Chondrocyte (in vitro differentiated cells): ENCODE data around the gene AMER2. TPM values are rescaled to one million over a fixed set of nuclear protein-coding genes. Genes with fewer than 3 reads are reported as not detected.

ENCODE experiments used
- DNase-seq: peaks from one replicate; pipeline ENCODE4 v3.0.0; 2021; ENCODE audit warnings: mixed read lengths, low spot score
- H3K27ac Mint-ChIP-seq: one replicate; pipeline ENCODE4 v1.8.0; 2021; ENCODE audit warnings: mild to moderate bottlenecking, moderate library complexity, mixed read lengths; ENCODE audit not compliant: unreplicated experiment
- H3K27me3 Mint-ChIP-seq: 2 replicates; pipeline ENCODE4 v1.8.0; 2021; ENCODE audit warnings: low read depth, mixed read lengths
- H3K36me3 Mint-ChIP-seq: 2 replicates; pipeline ENCODE4 v1.8.0; 2021; ENCODE audit warnings: low read depth, mixed read lengths
- H3K4me1 Mint-ChIP-seq: 2 replicates; pipeline ENCODE4 v1.8.0; 2021; ENCODE audit warnings: low read depth, mild to moderate bottlenecking, mixed read lengths
- H3K4me3 Mint-ChIP-seq: one replicate; pipeline ENCODE4 v1.8.0; 2021; ENCODE audit warnings: mild to moderate bottlenecking, moderate library complexity, mixed read lengths; ENCODE audit not compliant: unreplicated experiment
- H3K9me3 Mint-ChIP-seq: 2 replicates; pipeline ENCODE4 v1.8.0; 2021; ENCODE audit warnings: low read depth, mixed read lengths
- total RNA-seq: library from RNA; stranded (reverse); gene quantifications from 3 replicates; pipeline ENCODE4 v1.2.1, GENCODE V29; 2021
- TF ChIP-seq, protein P1 (sequence below): fragments of 200-600 bp; sonication (generic); IDR thresholded peaks from 2 replicates; pipeline ENCODE4 v1.5.0; 2021; ENCODE audit warnings: antibody characterized with exemption, mild to moderate bottlenecking, moderate library complexity

AMER2 gene
- total RNA-seq, 1 donor from 2014 or later = not detected

DNA sequence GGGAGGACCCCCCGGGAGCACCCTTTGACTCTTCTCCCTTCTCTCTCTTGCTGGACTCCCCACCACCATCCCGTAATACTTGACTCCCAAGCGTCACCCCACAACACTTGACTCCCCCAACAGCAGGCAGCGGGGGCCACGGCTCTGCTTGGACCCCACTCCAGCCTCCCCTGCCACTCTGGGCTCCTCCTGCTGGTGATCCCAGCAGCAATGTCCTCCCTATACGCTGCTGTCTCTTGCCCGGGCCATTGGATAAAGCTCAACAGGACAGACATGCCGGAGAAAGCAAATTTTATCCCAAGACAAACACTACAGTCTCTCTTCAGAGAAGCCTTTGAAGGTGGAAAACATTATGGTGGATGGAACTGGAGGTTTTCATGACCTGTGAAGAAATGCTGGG is 20.4 kb upstream of the AMER2 start:
- H3K4me3 Mint-ChIP-seq = no peak overlapping the region

DNA sequence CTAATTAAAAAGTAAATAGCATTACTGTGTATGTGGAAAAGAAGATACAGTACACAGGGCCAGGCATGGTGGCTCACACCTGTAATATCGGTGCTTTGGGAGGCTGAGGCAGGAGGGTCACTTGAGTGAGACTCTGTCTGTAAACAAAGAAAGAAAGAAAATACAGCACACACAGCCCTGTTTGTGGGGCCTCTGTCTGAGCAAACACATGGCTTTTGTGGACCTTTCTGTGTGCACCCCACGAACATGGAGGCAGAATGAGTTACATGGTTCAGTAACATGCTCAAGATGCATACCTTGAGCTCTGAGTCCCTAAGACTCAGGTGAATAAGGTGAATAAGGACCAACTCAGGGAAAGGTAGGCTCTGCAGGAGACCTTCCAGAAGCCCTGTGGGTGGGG is 20.0 kb upstream of the AMER2 start:
- TF ChIP-seq, protein P1, sequence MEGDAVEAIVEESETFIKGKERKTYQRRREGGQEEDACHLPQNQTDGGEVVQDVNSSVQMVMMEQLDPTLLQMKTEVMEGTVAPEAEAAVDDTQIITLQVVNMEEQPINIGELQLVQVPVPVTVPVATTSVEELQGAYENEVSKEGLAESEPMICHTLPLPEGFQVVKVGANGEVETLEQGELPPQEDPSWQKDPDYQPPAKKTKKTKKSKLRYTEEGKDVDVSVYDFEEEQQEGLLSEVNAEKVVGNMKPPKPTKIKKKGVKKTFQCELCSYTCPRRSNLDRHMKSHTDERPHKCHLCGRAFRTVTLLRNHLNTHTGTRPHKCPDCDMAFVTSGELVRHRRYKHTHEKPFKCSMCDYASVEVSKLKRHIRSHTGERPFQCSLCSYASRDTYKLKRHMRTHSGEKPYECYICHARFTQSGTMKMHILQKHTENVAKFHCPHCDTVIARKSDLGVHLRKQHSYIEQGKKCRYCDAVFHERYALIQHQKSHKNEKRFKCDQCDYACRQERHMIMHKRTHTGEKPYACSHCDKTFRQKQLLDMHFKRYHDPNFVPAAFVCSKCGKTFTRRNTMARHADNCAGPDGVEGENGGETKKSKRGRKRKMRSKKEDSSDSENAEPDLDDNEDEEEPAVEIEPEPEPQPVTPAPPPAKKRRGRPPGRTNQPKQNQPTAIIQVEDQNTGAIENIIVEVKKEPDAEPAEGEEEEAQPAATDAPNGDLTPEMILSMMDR = no peak
- no peak overlapping the region for H3K27ac Mint-ChIP-seq
- H3K4me1 Mint-ChIP-seq = no peaks in the 10 kb centered on the region
- H3K9me3 Mint-ChIP-seq = no peaks in the 10 kb centered on the region
- DNase-seq = no peak
- no peak overlapping the region for H3K4me3 Mint-ChIP-seq
- H3K36me3 Mint-ChIP-seq = no peaks in the 10 kb centered on the region
- peaks cover 55% of the 10 kb centered on the region for H3K27me3 Mint-ChIP-seq

More for the DNA sequence above, 20.4 kb upstream of the AMER2 start:
- no peak for DNase-seq
- Mint-ChIP-seq H3K27ac (no peak overlapping the region), H3K36me3 (no peaks in the 10 kb centered on the region), H3K9me3 (no peaks in the 10 kb centered on the region), H3K4me1 (no peaks in the 10 kb centered on the region), H3K27me3 (peaks cover 55% of the 10 kb centered on the region)
- TF ChIP-seq, protein P1 = no peak

DNA sequence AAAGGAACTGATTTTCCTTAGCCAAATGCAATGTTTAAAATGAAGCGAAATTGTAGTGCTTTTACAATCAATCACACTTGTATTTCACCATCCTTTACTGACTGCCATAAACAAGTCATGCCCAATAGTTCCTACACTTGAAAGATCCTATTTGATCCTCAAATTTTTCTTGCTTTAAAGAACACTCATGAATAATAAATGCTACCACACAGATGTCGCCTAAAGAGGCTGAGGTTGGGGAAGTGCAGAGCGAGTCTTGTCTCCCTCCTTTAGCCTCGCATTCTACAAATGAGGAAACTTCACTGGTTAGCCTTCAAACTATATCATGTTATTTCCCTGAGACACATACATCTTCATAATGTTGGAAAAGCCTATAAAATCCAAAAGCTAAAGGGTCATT is 18.7 kb upstream of the AMER2 start:
- TF ChIP-seq, protein P1 = no peak
- Mint-ChIP-seq H3K9me3 (no peaks in the 10 kb centered on the region), H3K27me3 (peaks cover 61% of the 10 kb centered on the region), H3K4me1 (no peaks in the 10 kb centered on the region), H3K36me3 (no peaks in the 10 kb centered on the region), H3K4me3 (no peak overlapping the region), H3K27ac (no peak overlapping the region)
- no peak for DNase-seq

DNA sequence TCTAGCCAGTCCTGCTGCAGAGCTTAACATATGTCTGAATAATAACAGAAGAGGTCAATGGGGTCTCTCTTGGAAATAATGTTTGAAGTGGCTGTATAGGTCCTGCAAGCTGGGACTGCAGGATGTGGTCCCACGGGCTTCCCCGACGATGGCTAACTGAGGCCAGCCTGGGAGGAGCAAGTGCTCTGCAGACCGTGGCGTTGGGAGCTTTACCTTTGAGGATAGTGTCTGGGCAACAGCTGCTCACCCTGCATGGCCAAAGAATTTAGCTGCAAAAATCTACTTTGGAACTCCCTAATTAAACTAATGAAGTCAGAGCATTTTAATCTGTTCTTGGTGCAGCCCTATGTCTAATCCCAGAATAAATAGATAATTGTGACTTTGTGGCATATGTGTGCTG is 18.2 kb upstream of the AMER2 start:
- H3K4me3 Mint-ChIP-seq = no peak overlapping the region
- H3K27ac Mint-ChIP-seq = no peak overlapping the region
- peaks cover 65% of the 10 kb centered on the region for H3K27me3 Mint-ChIP-seq

DNA sequence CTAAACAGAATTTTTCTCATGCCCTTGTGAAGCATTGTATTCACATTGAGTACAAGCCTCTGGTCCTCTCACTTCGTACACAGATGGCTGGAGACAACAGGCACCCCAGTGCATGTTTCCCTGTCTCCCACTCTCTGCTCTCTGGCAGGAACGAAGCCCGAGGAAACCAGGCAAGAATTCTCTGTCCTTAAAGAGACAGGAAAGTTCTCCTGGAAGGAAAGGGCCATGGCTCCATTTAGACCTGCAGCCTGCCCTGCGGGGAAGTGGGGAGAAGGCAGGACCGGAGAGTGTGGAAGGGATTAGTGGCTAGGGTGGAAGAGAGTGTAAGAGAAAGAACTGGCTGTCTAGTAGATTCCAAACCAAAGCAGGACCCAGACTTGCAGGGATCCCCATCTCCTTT is 15.5 kb upstream of the AMER2 start:
- no peaks in the 10 kb centered on the region for H3K36me3 Mint-ChIP-seq
- peaks cover 76% of the 10 kb centered on the region for H3K27me3 Mint-ChIP-seq
- DNase-seq = no peak
- H3K9me3 Mint-ChIP-seq = no peaks in the 10 kb centered on the region
- no peak overlapping the region for H3K4me3 Mint-ChIP-seq
- H3K27ac Mint-ChIP-seq = no peak overlapping the region
- H3K4me1 Mint-ChIP-seq = no peaks in the 10 kb centered on the region
- TF ChIP-seq, protein P1 = no peak

More for the DNA sequence above, 18.2 kb upstream of the AMER2 start:
- Mint-ChIP-seq H3K9me3 (no peaks in the 10 kb centered on the region), H3K4me1 (no peaks in the 10 kb centered on the region), H3K36me3 (no peaks in the 10 kb centered on the region)
- DNase-seq = no peak
- TF ChIP-seq, protein P1 = no peak
